SK-N-SH treated with all-trans-retinoic acid at 6 μM for 48 hours (cell line): Measurements from ENCODE around the gene BIN2.

ENCODE experiments used
- ATAC-seq: fragments of 200-7000 bp; cut with Tn5 transposase; 3 replicates; pipeline ENCODE4 v1.9.1; 2020; ENCODE audit warnings: mild to moderate bottlenecking, moderate library complexity
- ARNTL ChIP-seq: fragments of 450-650 bp; formaldehyde crosslinking; IDR thresholded peaks from 2 replicates; pipeline ENCODE4 v1.5.0; 2020; ENCODE audit warnings: low read depth, mild to moderate bottlenecking, moderate library complexity, borderline replicate concordance
- BACH2 ChIP-seq: fragments of 250-450 bp; sonication (Bioruptor Pico); IDR thresholded peaks from 2 replicates; pipeline ENCODE4 v1.9.0; 2021; ENCODE audit warnings: mild to moderate bottlenecking, borderline replicate concordance
- CSDC2 ChIP-seq: fragments of 250-450 bp; sonication (Bioruptor Pico); IDR thresholded peaks from 2 replicates; pipeline ENCODE4 v1.5.0; 2020; ENCODE audit warnings: mild to moderate bottlenecking, moderate library complexity
- ISL1 ChIP-seq: fragments of 250-450 bp; sonication (Bioruptor Pico); IDR thresholded peaks from 2 replicates; pipeline ENCODE4 v2.1.2; 2022; ENCODE audit warnings: mild to moderate bottlenecking, moderate library complexity
- OSR1 ChIP-seq: fragments of 250-450 bp; sonication (Bioruptor Pico); IDR thresholded peaks from 2 replicates; pipeline ENCODE4 v1.8.0; 2022; ENCODE audit warnings: moderate library complexity, mild to moderate bottlenecking, inconsistent platforms
- RARB ChIP-seq: fragments of 250-450 bp; sonication (Bioruptor Pico); IDR thresholded peaks from 2 replicates; pipeline ENCODE4 v1.8.0; 2021; ENCODE audit warnings: mild to moderate bottlenecking, moderate library complexity
- SNAI2 ChIP-seq: fragments of 250-450 bp; sonication (Bioruptor Pico); IDR thresholded peaks from 2 replicates; pipeline ENCODE4 v1.5.0; 2020; ENCODE audit warnings: mild to moderate bottlenecking, moderate library complexity
- TCF4 ChIP-seq: fragments of 250-450 bp; sonication (Bioruptor Pico); IDR thresholded peaks from 2 replicates; pipeline ENCODE4 v1.8.0; 2021; ENCODE audit warnings: mild to moderate bottlenecking, moderate library complexity, borderline replicate concordance
- TOX ChIP-seq: fragments of 250-450 bp; sonication (Bioruptor Pico); IDR thresholded peaks from 2 replicates; pipeline ENCODE4 v1.8.0; 2021; ENCODE audit warnings: mild to moderate bottlenecking, moderate library complexity, borderline replicate concordance
- ZC3H10 ChIP-seq: fragments of 250-450 bp; sonication (Bioruptor Pico); IDR thresholded peaks from 2 replicates; pipeline ENCODE4 v1.5.1; 2021; ENCODE audit warnings: mild to moderate bottlenecking, moderate library complexity
- ZFP30 ChIP-seq: fragments of 450-650 bp; formaldehyde crosslinking; IDR thresholded peaks from 2 replicates; pipeline ENCODE4 v1.5.0; 2022; ENCODE audit warnings: mild to moderate bottlenecking, moderate library complexity
- ZNF565 ChIP-seq: fragments of 450-650 bp; formaldehyde crosslinking; conservative IDR thresholded peaks from 2 replicates; pipeline ENCODE4 v1.5.0; 2020; ENCODE audit warnings: low read depth, mild to moderate bottlenecking, moderate library complexity
- ZNF70 ChIP-seq: fragments of 450-650 bp; formaldehyde crosslinking; IDR thresholded peaks from 2 replicates; pipeline ENCODE4 v1.5.0; 2020; ENCODE audit warnings: mild to moderate bottlenecking, moderate library complexity
- ZNF8 ChIP-seq: fragments of 450-650 bp; formaldehyde crosslinking; IDR thresholded peaks from 2 replicates; pipeline ENCODE4 v1.5.0; 2020; ENCODE audit warnings: mild to moderate bottlenecking, moderate library complexity
- TF ChIP-seq, protein P1 (sequence below): fragments of 250-450 bp; sonication (Bioruptor Pico); IDR thresholded peaks from 2 replicates; pipeline ENCODE4 v1.5.1; 2020; ENCODE audit warnings: low read depth, mild to moderate bottlenecking, moderate library complexity

The BIN2 gene

DNA sequence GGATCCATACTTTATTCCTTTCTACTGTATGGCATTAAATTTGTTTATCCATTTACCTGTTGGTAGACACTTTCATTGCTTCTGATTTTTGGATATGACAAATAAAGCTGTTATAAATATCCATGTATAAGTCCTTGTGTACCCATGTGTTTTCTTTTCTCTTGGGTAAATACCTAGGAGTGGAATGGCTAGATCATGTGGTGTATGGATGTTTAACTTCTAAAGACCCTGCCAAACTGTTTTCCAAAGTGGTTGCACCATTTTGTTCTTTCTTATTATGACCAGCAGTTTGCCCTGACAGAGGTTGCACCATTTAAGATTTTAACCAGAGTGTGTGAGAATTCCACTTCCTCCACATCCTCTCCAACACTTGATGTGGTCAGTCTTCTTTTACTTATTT, 91.3 kb downstream of the BIN2 start:
- TF ChIP-seq ARNTL (CRISPR knock-in tag) (no peak), ZC3H10 (CRISPR knock-in tag) (no peak), ISL1 (CRISPR knock-in tag) (no peak), OSR1 (no peak), CSDC2 (CRISPR knock-in tag) (no peak), ZNF8 (CRISPR knock-in tag) (no peak), TCF4 (CRISPR knock-in tag) (no peak), ZNF70 (CRISPR knock-in tag) (no peak), ZNF565 (CRISPR knock-in tag) (no peak), RARB (CRISPR knock-in tag) (no peak), BACH2 (CRISPR knock-in tag) (no peak), TOX (CRISPR knock-in tag) (no peak), ZFP30 (no peak), SNAI2 (no peak)
- TF ChIP-seq, protein P1, sequence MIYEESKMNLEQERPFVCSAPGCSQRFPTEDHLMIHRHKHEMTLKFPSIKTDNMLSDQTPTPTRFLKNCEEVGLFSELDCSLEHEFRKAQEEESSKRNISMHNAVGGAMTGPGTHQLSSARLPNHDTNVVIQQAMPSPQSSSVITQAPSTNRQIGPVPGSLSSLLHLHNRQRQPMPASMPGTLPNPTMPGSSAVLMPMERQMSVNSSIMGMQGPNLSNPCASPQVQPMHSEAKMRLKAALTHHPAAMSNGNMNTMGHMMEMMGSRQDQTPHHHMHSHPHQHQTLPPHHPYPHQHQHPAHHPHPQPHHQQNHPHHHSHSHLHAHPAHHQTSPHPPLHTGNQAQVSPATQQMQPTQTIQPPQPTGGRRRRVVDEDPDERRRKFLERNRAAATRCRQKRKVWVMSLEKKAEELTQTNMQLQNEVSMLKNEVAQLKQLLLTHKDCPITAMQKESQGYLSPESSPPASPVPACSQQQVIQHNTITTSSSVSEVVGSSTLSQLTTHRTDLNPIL (CRISPR knock-in tag) = no peak
- ATAC-seq = no peak
